HL-60 (cell line): ENCODE measurements around the gene FHAD1.

ENCODE experiments used
- GABPA ChIP-seq: IDR thresholded peaks from 2 replicates; pipeline ENCODE4 v1.6.1; 2012; ENCODE audit warnings: low read depth
- POLR2AphosphoS5 ChIP-seq: IDR thresholded peaks from 2 replicates; pipeline ENCODE4 v1.6.1; 2012; ENCODE audit warnings: low read depth
- TF ChIP-seq, protein P1 (sequence below): IDR thresholded peaks from one replicate; pipeline ENCODE4 v1.5.1; 2011; ENCODE audit warnings: low read length, control low read depth, inconsistent platforms; ENCODE audit not compliant: insufficient read depth

DNA sequence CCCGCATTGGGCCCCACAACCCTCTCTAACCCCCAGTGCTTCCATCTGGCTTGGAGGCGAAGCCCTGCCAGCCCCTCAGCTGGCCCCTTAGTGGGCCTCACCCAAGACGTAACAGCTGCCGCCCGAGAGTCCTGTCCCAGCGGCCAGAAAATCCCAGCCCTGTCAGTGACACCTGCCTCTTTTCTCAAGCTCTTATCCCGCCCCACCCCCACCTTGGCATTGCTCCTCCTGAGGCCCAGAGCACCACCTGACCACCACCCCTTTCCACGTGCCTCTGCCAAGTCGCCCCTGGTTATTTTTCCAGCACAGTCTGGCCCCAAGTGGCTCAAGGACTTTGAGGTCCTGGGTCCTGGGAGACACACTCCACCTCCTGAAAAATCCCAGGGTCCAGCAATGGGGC lies 185.3 kb downstream of the FHAD1 start:
- TF ChIP-seq, protein P1, sequence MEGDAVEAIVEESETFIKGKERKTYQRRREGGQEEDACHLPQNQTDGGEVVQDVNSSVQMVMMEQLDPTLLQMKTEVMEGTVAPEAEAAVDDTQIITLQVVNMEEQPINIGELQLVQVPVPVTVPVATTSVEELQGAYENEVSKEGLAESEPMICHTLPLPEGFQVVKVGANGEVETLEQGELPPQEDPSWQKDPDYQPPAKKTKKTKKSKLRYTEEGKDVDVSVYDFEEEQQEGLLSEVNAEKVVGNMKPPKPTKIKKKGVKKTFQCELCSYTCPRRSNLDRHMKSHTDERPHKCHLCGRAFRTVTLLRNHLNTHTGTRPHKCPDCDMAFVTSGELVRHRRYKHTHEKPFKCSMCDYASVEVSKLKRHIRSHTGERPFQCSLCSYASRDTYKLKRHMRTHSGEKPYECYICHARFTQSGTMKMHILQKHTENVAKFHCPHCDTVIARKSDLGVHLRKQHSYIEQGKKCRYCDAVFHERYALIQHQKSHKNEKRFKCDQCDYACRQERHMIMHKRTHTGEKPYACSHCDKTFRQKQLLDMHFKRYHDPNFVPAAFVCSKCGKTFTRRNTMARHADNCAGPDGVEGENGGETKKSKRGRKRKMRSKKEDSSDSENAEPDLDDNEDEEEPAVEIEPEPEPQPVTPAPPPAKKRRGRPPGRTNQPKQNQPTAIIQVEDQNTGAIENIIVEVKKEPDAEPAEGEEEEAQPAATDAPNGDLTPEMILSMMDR = no peak
- TF ChIP-seq POLR2AphosphoS5 (no peak), GABPA (no peak)
